Bronchial epithelial cell (primary cell): Measurements from ENCODE around the gene AFF3. TPM values are rescaled to one million over a fixed set of nuclear protein-coding genes. Genes with fewer than 3 reads are reported as not detected.
A peak's percentile ranks its signal among the peaks of the same experiment; 100 is the strongest.

Source experiments
- DNase-seq: peaks from one replicate; pipeline ENCODE4 v3.0.0-alpha.2; 2010; ENCODE audit warnings: low read depth
- FAIRE-seq: peaks from 2 replicates; lab custom pipeline; 2011; peaks lifted over from hg19 to GRCh38; lab: Jason Lieb, UNC
- H3K27me3 ChIP-seq: 2 replicates; pipeline ENCODE4 v1.5.1; 2011; ENCODE audit warnings: low read length; ENCODE audit not compliant: control insufficient read depth, insufficient read depth
- H3K36me3 ChIP-seq: 2 replicates; pipeline ENCODE4 v1.5.1; 2011; ENCODE audit warnings: low read length; ENCODE audit not compliant: control insufficient read depth, insufficient read depth
- H3K4me3 ChIP-seq: 2 replicates; pipeline ENCODE4 v1.5.1; 2011; ENCODE audit warnings: mild to moderate bottlenecking, low read depth, low read length, control low read depth
- CTCF ChIP-seq: IDR thresholded peaks from 2 replicates; pipeline ENCODE4 v1.5.1; 2011; ENCODE audit warnings: mild to moderate bottlenecking, moderate library complexity, low read length, control low read depth, inconsistent platforms; ENCODE audit not compliant: insufficient read depth, severe bottlenecking
- total RNA-seq: library from RNA; depleted of rRNA; stranded (reverse); fragments of >200 nt; gene quantifications from 2 replicates; pipeline ENCODE4 v1.2.1, GENCODE V29; 2014

The AFF3 gene
- total RNA-seq, 1 donor from 2014 or later = not detected

- no peak for DNase-seq
- Histone ChIP-seq H3K36me3 (no peaks in the 10 kb centered on the region), H3K4me3 (no peak overlapping the region), H3K27me3 (no peaks in the 10 kb centered on the region)
- no peak for TF ChIP-seq CTCF
- no peak for FAIRE-seq
These were observed 494.1 kb downstream of the AFF3 start for GRCh38 chr2:99648178-99648844.

DNA sequence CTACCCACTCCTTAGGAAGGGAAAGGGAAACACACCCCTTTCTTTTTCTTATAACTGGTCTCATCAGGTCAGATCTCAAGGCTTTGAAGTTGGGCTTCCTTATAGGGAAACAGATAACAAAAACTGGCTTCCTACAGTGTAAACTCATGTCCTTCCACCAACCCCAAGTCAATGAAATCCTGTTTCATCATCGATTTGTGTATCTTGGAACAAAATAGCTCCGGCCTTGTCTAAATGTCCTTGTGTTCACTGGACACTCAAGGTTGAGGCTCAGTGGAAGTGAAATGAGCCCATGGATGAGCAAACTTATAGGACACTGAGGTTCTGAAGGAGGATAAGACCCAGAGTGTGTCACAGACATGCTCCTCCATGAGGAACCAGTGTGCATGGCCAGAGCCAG is 496.4 kb downstream of the AFF3 start:
- H3K27me3 ChIP-seq = no peaks in the 10 kb centered on the region
- DNase-seq (no peak), FAIRE-seq (peak; percentile 50)
- no peak for TF ChIP-seq CTCF
- no peak overlapping the region for H3K4me3 ChIP-seq
- H3K36me3 ChIP-seq = no peaks in the 10 kb centered on the region

DNA sequence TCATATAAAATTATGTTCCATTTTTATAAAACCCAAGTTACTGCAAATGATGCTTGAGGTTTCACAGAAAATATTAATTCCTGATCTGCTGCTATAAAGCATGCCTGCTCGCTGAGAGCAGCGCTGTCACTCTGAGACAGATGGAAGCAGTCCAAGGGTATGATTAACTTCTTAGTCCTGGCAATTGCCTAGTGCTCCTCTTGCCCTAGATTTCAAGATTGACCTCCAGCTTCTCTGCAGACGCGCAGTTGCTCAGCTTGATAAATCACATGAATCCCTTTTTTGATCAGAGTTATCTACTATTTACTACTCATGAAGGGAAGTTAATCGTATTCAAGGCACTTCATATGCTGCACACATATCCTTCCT is 498.0 kb downstream of the AFF3 start:
- no peak for DNase-seq
- FAIRE-seq = no peak

GRCh38 chr2:99643787-99644418 is 498.5 kb downstream of the AFF3 start:
- FAIRE-seq = no peak

More for the DNA sequence above, 498.0 kb downstream of the AFF3 start:
- Histone ChIP-seq H3K36me3 (no peaks in the 10 kb centered on the region), H3K4me3 (no peak overlapping the region), H3K27me3 (no peaks in the 10 kb centered on the region)
- no peak for TF ChIP-seq CTCF

GRCh38 chr2:99641999-99642398 is 500.4 kb downstream of the AFF3 start:
- no peak for TF ChIP-seq CTCF
- no peak for FAIRE-seq
- DNase-seq = no peak
- no peaks in the 10 kb centered on the region for H3K27me3 ChIP-seq
- no peak overlapping the region for H3K4me3 ChIP-seq
- H3K36me3 ChIP-seq = no peaks in the 10 kb centered on the region

More at GRCh38 chr2:99643787-99644418, 498.5 kb downstream of the AFF3 start:
- no peak for DNase-seq
- no peak for TF ChIP-seq CTCF
- no peak overlapping the region for H3K4me3 ChIP-seq
- no peaks in the 10 kb centered on the region for H3K27me3 ChIP-seq
- H3K36me3 ChIP-seq = no peaks in the 10 kb centered on the region
